Testis (tissue), 2 donors: ENCODE results near the gene KCNK7.

ENCODE experiments used
- POLR2A ChIP-seq: fragments of 450-650 bp; IDR thresholded peaks from one replicate; pipeline ENCODE4 v1.6.1; 2017; ENCODE audit warnings: antibody characterized with exemption, mild to moderate bottlenecking, moderate library complexity
- TF ChIP-seq, protein P1 (sequence below), 3 experiments: fragments of 450-650 bp in 2 of 3; fragments of 200-600 bp in 1 of 3; sonication (generic) in 1 of 3; IDR thresholded peaks; one replicate each; pipeline ENCODE4 v1.5.1; 2016 to 2019; ENCODE audit warnings: antibody characterized with exemption in 3 of 3, mild to moderate bottlenecking in 2 of 3, moderate library complexity in 1 of 3

DNA sequence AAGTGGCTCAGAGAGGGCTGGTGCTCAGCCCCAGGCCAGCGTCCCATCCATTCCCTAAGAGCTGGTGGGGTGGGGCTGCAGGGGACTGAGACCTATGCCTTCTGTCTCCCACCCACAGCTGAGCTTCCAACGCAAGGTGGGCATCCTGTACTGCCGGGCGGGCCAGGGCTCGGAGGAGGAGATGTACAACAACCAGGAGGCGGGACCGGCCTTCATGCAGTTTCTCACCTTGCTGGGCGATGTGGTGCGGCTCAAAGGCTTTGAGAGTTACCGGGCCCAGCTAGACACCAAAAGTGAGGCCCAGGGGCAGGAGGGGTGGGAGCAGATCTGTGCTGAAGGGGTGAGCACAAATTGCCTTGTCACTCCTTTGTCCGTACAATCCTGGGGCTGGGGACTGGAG, 49.2 kb upstream of the KCNK7 start:
- no peak for TF ChIP-seq POLR2A
- TF ChIP-seq, protein P1, sequence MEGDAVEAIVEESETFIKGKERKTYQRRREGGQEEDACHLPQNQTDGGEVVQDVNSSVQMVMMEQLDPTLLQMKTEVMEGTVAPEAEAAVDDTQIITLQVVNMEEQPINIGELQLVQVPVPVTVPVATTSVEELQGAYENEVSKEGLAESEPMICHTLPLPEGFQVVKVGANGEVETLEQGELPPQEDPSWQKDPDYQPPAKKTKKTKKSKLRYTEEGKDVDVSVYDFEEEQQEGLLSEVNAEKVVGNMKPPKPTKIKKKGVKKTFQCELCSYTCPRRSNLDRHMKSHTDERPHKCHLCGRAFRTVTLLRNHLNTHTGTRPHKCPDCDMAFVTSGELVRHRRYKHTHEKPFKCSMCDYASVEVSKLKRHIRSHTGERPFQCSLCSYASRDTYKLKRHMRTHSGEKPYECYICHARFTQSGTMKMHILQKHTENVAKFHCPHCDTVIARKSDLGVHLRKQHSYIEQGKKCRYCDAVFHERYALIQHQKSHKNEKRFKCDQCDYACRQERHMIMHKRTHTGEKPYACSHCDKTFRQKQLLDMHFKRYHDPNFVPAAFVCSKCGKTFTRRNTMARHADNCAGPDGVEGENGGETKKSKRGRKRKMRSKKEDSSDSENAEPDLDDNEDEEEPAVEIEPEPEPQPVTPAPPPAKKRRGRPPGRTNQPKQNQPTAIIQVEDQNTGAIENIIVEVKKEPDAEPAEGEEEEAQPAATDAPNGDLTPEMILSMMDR (IDR thresholded peaks at IDR 0.05): no peak
